HG03354 (cell line): ENCODE results near the gene YIPF2.
"Not testable (repeated sequence)": the region's sequence is repeated elsewhere in the genome, so short reads cannot be mapped to it uniquely, and the experiment has no call there.

Experiments
- ATAC-seq: cut with Tn5 transposase; IDR thresholded peaks from one replicate; pipeline ENCODE4 v1.9.1; 2021; ENCODE audit warnings: mild to moderate bottlenecking; ENCODE audit not compliant: unreplicated experiment, poor library complexity, severe bottlenecking

Gene YIPF2

GRCh38 chr19:10882108-10882457, 46.4 kb downstream of the YIPF2 start:
- no peak for ATAC-seq

DNA sequence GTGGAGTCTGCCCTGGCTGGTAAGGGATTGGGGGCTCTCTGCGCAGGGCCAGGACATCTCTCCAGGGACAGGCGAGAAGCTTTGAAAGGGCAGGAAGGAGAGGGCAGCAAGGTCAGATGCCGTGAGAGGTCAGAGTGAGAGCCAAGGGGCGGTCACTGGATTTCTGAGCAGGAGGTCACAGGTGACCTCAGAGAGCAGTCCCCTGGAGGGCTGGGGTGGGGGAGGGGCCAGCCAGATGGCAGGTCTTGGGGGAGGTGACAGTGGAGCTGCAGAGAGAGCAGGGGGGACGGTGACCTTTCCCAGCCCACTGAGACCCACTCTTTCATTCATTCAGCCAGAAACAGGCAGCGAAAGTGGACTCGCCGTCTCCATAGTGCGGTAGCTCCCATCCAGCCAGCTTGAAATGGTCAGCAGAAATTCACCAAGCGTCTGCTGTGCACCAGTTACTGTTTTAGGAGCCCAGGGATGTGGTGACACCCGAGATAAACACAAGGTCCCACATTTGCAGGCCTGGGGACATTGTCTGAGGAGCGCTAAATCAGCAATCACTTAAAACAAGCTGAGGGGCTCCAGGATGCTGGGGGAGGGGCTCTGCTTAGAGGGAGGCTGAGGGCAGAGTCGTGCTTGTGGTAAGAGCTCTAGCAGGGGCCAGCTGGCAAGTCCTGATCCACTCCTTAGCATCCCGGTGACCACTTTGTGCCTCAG, 46.9 kb downstream of the YIPF2 start:
- ATAC-seq: no peak

DNA sequence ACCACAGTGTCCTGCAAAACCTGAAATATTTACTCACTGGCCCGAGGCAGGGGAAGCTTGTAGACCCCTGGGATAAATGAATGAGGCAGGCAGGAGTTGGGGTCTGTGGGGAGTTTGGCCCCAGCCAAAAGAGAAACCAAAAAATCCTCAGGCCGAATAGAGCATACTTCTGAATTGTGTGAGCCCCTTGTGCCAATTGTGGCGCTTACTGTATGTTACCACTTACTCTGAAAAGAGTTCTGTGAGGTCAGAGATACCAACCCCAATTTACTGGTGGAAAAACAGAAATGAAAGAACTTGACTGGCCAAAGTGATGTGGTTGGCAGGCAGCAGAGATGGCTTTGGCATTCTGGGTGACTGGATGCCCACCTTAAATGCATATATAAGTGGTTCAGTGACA, 50.2 kb downstream of the YIPF2 start:
- no peak for ATAC-seq

GRCh38 chr19:10877608-10878007, 50.8 kb downstream of the YIPF2 start:
- ATAC-seq: not testable (repeated sequence)

- peak; percentile 60 for ATAC-seq
These were observed 51.8 kb downstream of the YIPF2 start for GRCh38 chr19:10876459-10877240.

DNA sequence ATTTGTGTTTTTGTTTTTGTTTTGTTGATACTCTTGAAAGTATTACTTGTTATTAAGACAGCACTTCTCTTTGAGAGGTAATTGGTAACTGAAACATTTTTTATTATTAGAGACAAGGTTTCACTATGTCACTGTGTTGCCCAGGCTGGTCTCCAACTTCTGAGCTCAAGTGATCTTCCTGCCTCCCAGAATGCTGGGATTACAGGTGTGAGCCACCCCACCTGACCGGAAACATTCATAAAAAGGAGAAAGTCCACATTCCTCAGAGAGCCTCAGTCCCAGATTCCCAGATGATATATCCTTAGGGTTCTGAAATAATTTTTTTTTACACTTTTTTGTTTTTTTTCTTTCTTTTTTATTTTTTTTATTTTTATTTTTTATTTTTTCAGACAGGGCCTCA, 54.4 kb downstream of the YIPF2 start:
- ATAC-seq: no peak

- no peak for ATAC-seq
These were observed 55.8 kb downstream of the YIPF2 start for GRCh38 chr19:10872546-10873107.
